Karpas-422 (cell line): ENCODE results near the gene YPEL3. TPM values are rescaled to one million over a fixed set of nuclear protein-coding genes. Genes with fewer than 3 reads are reported as not detected.

Source experiments
- DNase-seq: peaks from one replicate; pipeline ENCODE4 v3.0.0-alpha.2; 2015
- H2AFZ ChIP-seq: fragments of 200-600 bp; sonication (generic); 2 replicates; pipeline ENCODE4 v1.6.1; 2014; ENCODE audit warnings: antibody characterized with exemption, low read length, mixed read lengths
- H3K27ac ChIP-seq: fragments of 200-600 bp; sonication (generic); 2 replicates; pipeline ENCODE4 v1.5.1; 2014; ENCODE audit warnings: mild to moderate bottlenecking, low read length, moderate library complexity
- H3K27me3 ChIP-seq: fragments of 200-600 bp; sonication (generic); 2 replicates; pipeline ENCODE4 v1.6.1; 2014; ENCODE audit warnings: low read length, mixed read lengths
- H3K36me3 ChIP-seq: fragments of 200-600 bp; sonication (generic); 2 replicates; pipeline ENCODE4 v1.6.1; 2014; ENCODE audit warnings: low read length, mixed read lengths; ENCODE audit not compliant: insufficient read depth
- H3K4me1 ChIP-seq: fragments of 200-600 bp; sonication (generic); 2 replicates; pipeline ENCODE4 v1.6.1; 2014; ENCODE audit warnings: mild to moderate bottlenecking, low read length, mixed read lengths
- H3K4me2 ChIP-seq: fragments of 200-600 bp; sonication (generic); 2 replicates; pipeline ENCODE4 v1.6.1; 2014; ENCODE audit warnings: low read length, low read depth, mild to moderate bottlenecking; ENCODE audit not compliant: poor library complexity, severe bottlenecking
- H3K4me3 ChIP-seq: fragments of 200-600 bp; sonication (generic); 2 replicates; pipeline ENCODE4 v1.5.1; 2014; ENCODE audit warnings: mild to moderate bottlenecking, antibody characterized with exemption, low read length, mixed read lengths
- H3K79me2 ChIP-seq: fragments of 200-600 bp; sonication (generic); 2 replicates; pipeline ENCODE4 v1.6.1; 2014; ENCODE audit warnings: mild to moderate bottlenecking, low read length, mixed read lengths
- H3K9ac ChIP-seq: fragments of 200-600 bp; sonication (generic); 2 replicates; pipeline ENCODE4 v1.6.0; 2014; ENCODE audit warnings: low read length
- H3K9me2 ChIP-seq: fragments of 200-600 bp; sonication (generic), shearing (Covaris generic); replicated peaks from 2 replicates; pipeline ENCODE4 v1.6.0; 2014; ENCODE audit warnings: mild to moderate bottlenecking, low read length, moderate library complexity; ENCODE audit not compliant: insufficient read depth
- H3K9me3 ChIP-seq: fragments of 300-700, 200-600 bp; sonication (generic); 2 replicates; pipeline ENCODE4 v1.6.1; 2014; ENCODE audit warnings: low read length, mixed read lengths
- H4K20me1 ChIP-seq: fragments of 200-600 bp; sonication (generic); 2 replicates; pipeline ENCODE4 v1.6.1; 2014; ENCODE audit warnings: mild to moderate bottlenecking, antibody characterized with exemption, low read length, low read depth; ENCODE audit not compliant: insufficient read depth
- total RNA-seq: library from RNA; depleted of rRNA; stranded (reverse); fragments of >200 nt; shearing (Covaris generic); gene quantifications from 2 replicates; pipeline ENCODE4 v1.2.3, GENCODE V29; 2014; ENCODE audit warnings: low replicate concordance

Gene YPEL3
- total RNA-seq, 1 experiment from 2014 or later: 62.1 TPM

- no peaks in the 10 kb centered on the region for H3K27me3 ChIP-seq
- H3K4me3 ChIP-seq: peak overlapping the region; percentile 78; the same call in 1 of the 2 replicates
- H3K4me2 ChIP-seq: peak overlapping the region; percentile 91
- H4K20me1 ChIP-seq: no peaks in the 10 kb centered on the region
- no peak overlapping the region for H2AFZ ChIP-seq
- H3K9me3 ChIP-seq: no peaks in the 10 kb centered on the region
- peaks cover 3% of the 10 kb centered on the region; the same call in 1 of the 2 replicates for H3K79me2 ChIP-seq
- no peak for DNase-seq
- H3K9ac ChIP-seq: peak overlapping the region; percentile 85
- H3K9me2 ChIP-seq: no peaks in the 10 kb centered on the region
- no peaks in the 10 kb centered on the region for H3K36me3 ChIP-seq
- peaks cover 40% of the 10 kb centered on the region for H3K4me1 ChIP-seq
- no peak overlapping the region for H3K27ac ChIP-seq
Measured at GRCh38 chr16:30090610-30091331, 5.2 kb downstream of the YPEL3 start.

GRCh38 chr16:30088832-30089624 lies 7.0 kb downstream of the YPEL3 start:
- H3K9me2 ChIP-seq: no peaks in the 10 kb centered on the region
- no peaks in the 10 kb centered on the region for H3K27me3 ChIP-seq
- no peak overlapping the region for H3K4me3 ChIP-seq
- H3K79me2 ChIP-seq: no peaks in the 10 kb centered on the region
- H3K4me1 ChIP-seq: peaks cover 26% of the 10 kb centered on the region
- H2AFZ ChIP-seq: no peak overlapping the region
- H4K20me1 ChIP-seq: no peaks in the 10 kb centered on the region
- H3K4me2 ChIP-seq: no peak overlapping the region
- no peaks in the 10 kb centered on the region for H3K9me3 ChIP-seq
- no peak overlapping the region for H3K9ac ChIP-seq
- H3K27ac ChIP-seq: no peak overlapping the region
- DNase-seq: no peak
- peaks cover 4% of the 10 kb centered on the region; the same call in 1 of the 2 replicates for H3K36me3 ChIP-seq

DNA sequence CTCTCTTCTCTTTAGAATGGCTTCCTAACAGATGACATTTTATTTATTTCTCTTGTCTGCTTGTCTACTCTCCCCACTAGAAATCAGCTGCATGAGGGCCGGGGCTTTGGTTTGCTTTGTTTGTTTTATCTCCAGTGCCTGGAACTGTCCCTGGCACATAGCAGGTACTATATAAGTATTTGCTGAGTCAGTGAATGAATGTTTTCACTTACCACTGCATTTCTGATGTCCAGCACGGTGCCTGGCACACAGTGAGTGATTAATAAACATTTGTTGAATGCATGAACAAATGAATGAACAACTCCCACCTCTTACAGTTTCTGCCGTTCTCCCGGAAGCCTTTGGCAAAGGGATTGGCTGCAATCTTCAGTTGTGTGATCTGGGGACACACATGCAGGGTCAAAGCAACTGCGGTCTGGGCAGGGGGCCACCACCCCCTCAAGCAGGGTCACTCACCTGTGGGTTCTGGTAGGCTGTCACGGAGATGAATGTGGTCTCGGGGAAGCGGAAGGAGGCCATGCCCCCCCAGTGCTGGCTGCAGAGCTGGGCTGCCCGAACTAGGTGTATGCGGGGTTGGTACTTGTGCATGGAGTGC lies 7.7 kb downstream of the YPEL3 start:
- Histone ChIP-seq H3K9me3 (no peaks in the 10 kb centered on the region), H3K9me2 (no peaks in the 10 kb centered on the region), H3K4me3 (no peak overlapping the region), H3K79me2 (no peaks in the 10 kb centered on the region), H3K4me2 (no peak overlapping the region), H3K4me1 (peaks cover 26% of the 10 kb centered on the region), H3K27me3 (no peaks in the 10 kb centered on the region), H4K20me1 (no peaks in the 10 kb centered on the region), H3K9ac (no peak overlapping the region), H3K27ac (no peak overlapping the region), H2AFZ (no peak overlapping the region), H3K36me3 (peaks cover 4% of the 10 kb centered on the region; the same call in 1 of the 2 replicates)
- no peak for DNase-seq

DNA sequence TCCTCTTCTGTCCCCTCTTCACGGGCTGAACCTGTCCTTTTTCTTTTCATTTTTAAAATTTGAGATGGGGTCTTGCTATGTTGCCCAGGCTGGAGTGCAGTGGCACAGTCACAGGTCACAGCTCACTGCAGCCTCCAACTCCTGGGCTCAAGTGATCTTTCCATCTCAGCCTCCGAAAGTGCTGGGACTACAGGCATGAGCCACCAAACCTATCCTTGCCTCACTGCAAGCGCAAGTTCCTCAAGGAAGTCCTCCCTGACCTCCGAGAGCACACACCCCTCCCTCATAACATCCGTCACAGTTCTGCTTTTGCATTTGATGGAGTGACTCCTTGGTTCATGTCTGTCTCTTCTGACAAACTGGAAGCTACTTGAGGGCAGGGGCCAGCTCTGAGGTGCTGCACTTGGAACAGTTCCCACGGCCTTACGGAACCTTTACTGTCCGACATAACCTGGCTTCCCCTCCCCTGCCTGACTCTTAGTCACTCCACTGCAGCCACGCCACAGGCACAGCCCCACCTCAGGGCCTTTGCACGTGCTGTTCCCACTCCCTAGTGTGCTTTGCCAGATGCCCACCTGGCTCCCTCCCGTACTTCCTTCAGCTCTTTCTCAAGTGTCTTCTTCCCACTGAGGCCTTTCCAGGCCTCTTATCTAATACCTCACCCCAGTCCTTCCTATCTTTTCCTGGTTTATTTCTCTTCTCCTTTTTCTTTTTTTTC lies 8.7 kb downstream of the YPEL3 start:
- H3K36me3 ChIP-seq: peaks cover 4% of the 10 kb centered on the region; the same call in 1 of the 2 replicates
- H3K27ac ChIP-seq: no peak overlapping the region
- H3K9ac ChIP-seq: no peak overlapping the region
- DNase-seq: no peak
- H3K4me3 ChIP-seq: no peak overlapping the region
- H3K9me2 ChIP-seq: no peaks in the 10 kb centered on the region
- H4K20me1 ChIP-seq: no peaks in the 10 kb centered on the region
- peaks cover 16% of the 10 kb centered on the region for H3K4me1 ChIP-seq
- no peak overlapping the region for H3K4me2 ChIP-seq
- no peaks in the 10 kb centered on the region for H3K9me3 ChIP-seq
- H3K27me3 ChIP-seq: no peaks in the 10 kb centered on the region
- no peaks in the 10 kb centered on the region for H3K79me2 ChIP-seq
- no peak overlapping the region for H2AFZ ChIP-seq

DNA sequence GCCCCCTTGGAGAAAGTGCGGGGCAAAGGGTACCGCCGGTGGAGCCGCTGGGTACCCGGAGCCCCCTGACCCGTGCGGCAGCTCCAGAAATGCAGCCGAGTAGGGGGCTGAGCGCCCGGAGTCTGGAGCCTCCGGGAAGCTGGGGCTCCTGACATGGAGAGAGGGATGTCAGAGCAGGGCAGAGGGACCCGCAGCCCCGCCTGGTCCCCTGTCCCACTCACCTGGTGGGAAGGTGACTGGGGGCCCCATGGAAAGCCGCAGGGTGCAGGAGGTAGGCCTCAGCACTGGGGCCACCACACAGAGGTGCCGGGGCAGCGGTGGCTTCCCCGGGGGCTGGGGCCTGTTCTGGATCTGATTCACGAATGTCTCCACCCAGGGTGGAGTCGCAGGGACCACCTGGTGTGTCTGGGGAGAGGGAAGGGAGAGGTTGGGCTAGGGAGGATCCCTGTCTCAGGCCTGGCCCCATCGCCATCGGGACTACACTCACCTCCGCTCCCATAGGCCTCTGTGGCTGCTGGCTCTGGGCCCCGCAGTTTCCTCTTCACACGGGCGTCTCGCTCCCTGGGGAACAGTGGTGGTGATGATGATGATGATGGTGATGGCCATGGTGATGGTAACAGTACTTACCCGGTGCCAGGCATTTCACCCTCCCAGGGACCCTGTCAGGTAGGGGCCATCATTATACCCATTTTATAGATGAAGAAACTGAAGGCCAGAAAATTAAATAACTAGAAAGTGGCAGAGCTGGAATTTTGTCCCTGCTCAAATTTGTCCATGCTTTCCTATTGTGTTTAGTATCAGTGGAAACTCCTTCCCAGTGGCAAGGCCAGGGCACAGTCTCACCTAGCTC lies 9.5 kb downstream of the YPEL3 start:
- Histone ChIP-seq H3K27ac (no peak overlapping the region), H3K79me2 (no peaks in the 10 kb centered on the region), H3K9ac (no peak overlapping the region), H3K36me3 (peaks cover 4% of the 10 kb centered on the region; the same call in 1 of the 2 replicates), H3K4me1 (peaks cover 10% of the 10 kb centered on the region), H3K4me2 (no peak overlapping the region), H2AFZ (no peak overlapping the region), H3K9me2 (no peaks in the 10 kb centered on the region), H3K9me3 (no peaks in the 10 kb centered on the region), H3K27me3 (no peaks in the 10 kb centered on the region), H4K20me1 (no peaks in the 10 kb centered on the region), H3K4me3 (no peak overlapping the region)
- DNase-seq: no peak

- Histone ChIP-seq H3K9ac (no peak overlapping the region), H3K27me3 (no peaks in the 10 kb centered on the region), H3K9me3 (no peaks in the 10 kb centered on the region), H3K4me2 (no peak overlapping the region), H3K36me3 (peaks cover 9% of the 10 kb centered on the region; the same call in 1 of the 2 replicates), H3K27ac (no peak overlapping the region), H3K79me2 (peaks cover 3% of the 10 kb centered on the region; the same call in 1 of the 2 replicates), H3K9me2 (no peaks in the 10 kb centered on the region), H2AFZ (no peak overlapping the region), H3K4me3 (no peak overlapping the region), H3K4me1 (peaks cover 4% of the 10 kb centered on the region; the same call in 1 of the 2 replicates), H4K20me1 (no peaks in the 10 kb centered on the region)
- no peak for DNase-seq
Measured at GRCh38 chr16:30085820-30086219, 10.2 kb downstream of the YPEL3 start.

DNA sequence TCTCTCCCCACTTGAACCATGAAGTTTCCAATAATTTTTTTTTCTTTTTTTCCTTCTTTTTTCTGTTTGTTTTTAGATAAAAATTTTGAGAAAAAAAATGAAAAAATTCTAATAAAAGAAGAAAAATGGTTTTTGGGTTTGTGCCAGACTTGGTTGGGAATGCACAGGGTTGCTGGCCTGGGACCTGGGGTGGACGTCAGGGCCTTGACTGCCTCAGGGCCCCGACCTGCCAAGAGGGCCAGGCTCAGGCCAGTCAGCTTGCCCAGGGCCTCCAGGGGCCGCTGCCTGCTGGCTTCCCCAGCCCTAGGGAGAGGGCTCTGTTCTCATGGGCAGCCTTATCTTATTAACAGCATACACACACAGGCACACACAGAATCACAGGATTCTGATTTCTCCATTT lies 10.8 kb downstream of the YPEL3 start:
- peaks cover 11% of the 10 kb centered on the region; the same call in 1 of the 2 replicates for H3K36me3 ChIP-seq
- H2AFZ ChIP-seq: no peak overlapping the region
- no peak overlapping the region for H3K4me2 ChIP-seq
- no peaks in the 10 kb centered on the region for H3K9me2 ChIP-seq
- no peaks in the 10 kb centered on the region for H3K9me3 ChIP-seq
- DNase-seq: no peak
- H3K27ac ChIP-seq: no peak overlapping the region
- no peaks in the 10 kb centered on the region for H3K27me3 ChIP-seq
- H3K4me3 ChIP-seq: no peak overlapping the region
- peaks cover 3% of the 10 kb centered on the region; the same call in 1 of the 2 replicates for H3K79me2 ChIP-seq
- no peak overlapping the region for H3K9ac ChIP-seq
- H4K20me1 ChIP-seq: no peaks in the 10 kb centered on the region
- H3K4me1 ChIP-seq: peaks cover 3% of the 10 kb centered on the region; the same call in 1 of the 2 replicates
